HEK293T (cell line): ENCODE data around the gene CEP83.

ENCODE experiments used
- LEF1 ChIP-seq: fragments of 450-650 bp; IDR thresholded peaks from 2 replicates; pipeline ENCODE4 v1.6.1; 2017; ENCODE audit warnings: mild to moderate bottlenecking, borderline replicate concordance
- SP1 ChIP-seq: fragments of 450-650 bp; IDR thresholded peaks from 2 replicates; pipeline ENCODE4 v1.6.1; 2017

DNA sequence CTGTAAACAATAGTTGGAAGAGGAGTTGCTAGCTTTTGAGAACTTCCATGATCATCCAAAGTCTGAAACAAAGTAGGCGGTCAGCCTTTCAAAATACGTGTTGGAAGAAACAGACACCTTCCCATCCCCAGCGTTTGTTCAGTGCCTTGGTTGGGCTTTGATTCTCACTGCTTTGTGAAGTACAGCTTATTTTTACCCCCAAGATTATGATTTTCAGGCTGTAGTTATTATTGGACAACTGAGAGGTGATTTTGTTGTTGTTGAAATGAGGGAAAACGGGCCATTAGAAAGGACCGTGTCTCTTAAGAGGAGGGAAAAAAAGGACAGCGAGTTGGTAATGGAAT lies 921 bp upstream of the CEP83 start:
- TF ChIP-seq LEF1 (no peak), SP1 (no peak)
